Measurements from ENCODE around the gene TTC21A.

GRCh38 chr3:39156421-39156820 lies 48.9 kb downstream of the TTC21A start:
- no peak for TF ChIP-seq TOPORS (CRISPR knock-in tag; IDR thresholded peaks at IDR 0.05)
- no peak for TF ChIP-seq TARDBP (CRISPR knock-in tag; IDR thresholded peaks at IDR 0.05)
- no peak for TF ChIP-seq SRF (IDR thresholded peaks at IDR 0.05; ENCODE audit: low read depth, low read length)
- TF ChIP-seq HNRNPL (IDR thresholded peaks at IDR 0.05; ENCODE audit: low read depth, low read length): no peak
- TF ChIP-seq HNRNPLL (IDR thresholded peaks at IDR 0.05; ENCODE audit: low read depth, low read length, poor library complexity, severe bottlenecking): no peak
- TF ChIP-seq RCOR2 (CRISPR knock-in tag; IDR thresholded peaks at IDR 0.05): no peak
- TF ChIP-seq CHD2 (IDR thresholded peaks at IDR 0.05; ENCODE audit: low read depth, low read length): no peak
- TF ChIP-seq CBFB (CRISPR knock-in tag; IDR thresholded peaks at IDR 0.05): no peak

All from HepG2 (cell line).